ENCODE measurements around the gene CCDC87.

GRCh38 chr11:66636411-66636810 lies 43.5 kb upstream of the CCDC87 start:
- TF ChIP-seq CTCF (IDR thresholded peaks at IDR 0.05) (no peak), EZH2phosphoT487 (IDR thresholded peaks at IDR 0.05) (no peak)
